ENCODE results near the gene DAB2IP. TPM values are rescaled to one million over a fixed set of nuclear protein-coding genes. Genes with fewer than 3 reads are reported as not detected.

The DAB2IP gene
- total RNA-seq, 1 experiment from 2014 or later, result 13.4 TPM

- no peak for DNase-seq (ENCODE audit: low read depth, low spot score)
- in situ Hi-C loops (cut with HindIII; ENCODE audit: low pct_unique_long_range_greater_than_20kb, low sequenced_read_pairs), result no loop called here
Measured at GRCh38 chr9:121672213-121672612, 20.8 kb downstream of the DAB2IP start.

GRCh38 chr9:121672986-121673385 is 21.6 kb downstream of the DAB2IP start:
- in situ Hi-C loops (cut with HindIII; ENCODE audit: low pct_unique_long_range_greater_than_20kb, low sequenced_read_pairs), result no loop called here
- no peak for DNase-seq (ENCODE audit: low read depth, low spot score)

- no peak for DNase-seq (ENCODE audit: low read depth, low spot score)
- in situ Hi-C loops (cut with HindIII; ENCODE audit: low pct_unique_long_range_greater_than_20kb, low sequenced_read_pairs), result no loop called here
Measured at GRCh38 chr9:121673576-121673975, 22.1 kb downstream of the DAB2IP start.

GRCh38 chr9:121674017-121674416 is 22.6 kb downstream of the DAB2IP start:
- DNase-seq (ENCODE audit: low read depth, low spot score), result no peak
- in situ Hi-C loops (cut with HindIII; ENCODE audit: low pct_unique_long_range_greater_than_20kb, low sequenced_read_pairs), result no loop called here

GRCh38 chr9:121674952-121675351 is 23.5 kb downstream of the DAB2IP start:
- in situ Hi-C loops (cut with HindIII; ENCODE audit: low pct_unique_long_range_greater_than_20kb, low sequenced_read_pairs), result no loop called here
- no peak for DNase-seq (ENCODE audit: low read depth, low spot score)

- in situ Hi-C loops (cut with HindIII; ENCODE audit: low pct_unique_long_range_greater_than_20kb, low sequenced_read_pairs), result no loop called here
Measured at GRCh38 chr9:121675381-121675780, 23.9 kb downstream of the DAB2IP start.

GRCh38 chr9:121675969-121676822 is 24.8 kb downstream of the DAB2IP start:
- DNase-seq (ENCODE audit: low read depth, low spot score), result no peak
- in situ Hi-C loops (cut with HindIII; ENCODE audit: low pct_unique_long_range_greater_than_20kb, low sequenced_read_pairs), result no loop called here

More at GRCh38 chr9:121675381-121675780, 23.9 kb downstream of the DAB2IP start:
- no peak for DNase-seq (ENCODE audit: low read depth, low spot score)

GRCh38 chr9:121676926-121677325 is 25.5 kb downstream of the DAB2IP start:
- in situ Hi-C loops (cut with HindIII; ENCODE audit: low pct_unique_long_range_greater_than_20kb, low sequenced_read_pairs), result no loop called here
- DNase-seq (ENCODE audit: low read depth, low spot score), result no peak

GRCh38 chr9:121678501-121679022 is 27.1 kb downstream of the DAB2IP start:
- in situ Hi-C loops (cut with HindIII; ENCODE audit: low pct_unique_long_range_greater_than_20kb, low sequenced_read_pairs), result no loop called here
- DNase-seq (ENCODE audit: low read depth, low spot score), result no peak

GRCh38 chr9:121679901-121680635 is 28.6 kb downstream of the DAB2IP start:
- no peak for DNase-seq (ENCODE audit: low read depth, low spot score)
- in situ Hi-C loops (cut with HindIII; ENCODE audit: low pct_unique_long_range_greater_than_20kb, low sequenced_read_pairs), result no loop called here

- DNase-seq (ENCODE audit: low read depth, low spot score), result no peak
- in situ Hi-C loops (cut with HindIII; ENCODE audit: low pct_unique_long_range_greater_than_20kb, low sequenced_read_pairs), result no loop called here
Measured at GRCh38 chr9:121681404-121681803, 30.0 kb downstream of the DAB2IP start.

GRCh38 chr9:121682201-121682600 is 30.8 kb downstream of the DAB2IP start:
- in situ Hi-C loops (cut with HindIII; ENCODE audit: low pct_unique_long_range_greater_than_20kb, low sequenced_read_pairs), result no loop called here
- no peak for DNase-seq (ENCODE audit: low read depth, low spot score)

- no peak for DNase-seq (ENCODE audit: low read depth, low spot score)
- in situ Hi-C loops (cut with HindIII; ENCODE audit: low pct_unique_long_range_greater_than_20kb, low sequenced_read_pairs), result no loop called here
Measured at GRCh38 chr9:121682926-121683515, 31.6 kb downstream of the DAB2IP start.

GRCh38 chr9:121683652-121684051 is 32.2 kb downstream of the DAB2IP start:
- DNase-seq (ENCODE audit: low read depth, low spot score), result no peak
- in situ Hi-C loops (cut with HindIII; ENCODE audit: low pct_unique_long_range_greater_than_20kb, low sequenced_read_pairs), result no loop called here

GRCh38 chr9:121684381-121685145 is 33.1 kb downstream of the DAB2IP start:
- peak; percentile 70 for DNase-seq (ENCODE audit: low read depth, low spot score)

GRCh38 chr9:121685146-121685794 is 33.8 kb downstream of the DAB2IP start:
- in situ Hi-C loops (cut with HindIII; ENCODE audit: low pct_unique_long_range_greater_than_20kb, low sequenced_read_pairs), result no loop called here
- DNase-seq (ENCODE audit: low read depth, low spot score), result no peak

More at GRCh38 chr9:121684381-121685145, 33.1 kb downstream of the DAB2IP start:
- in situ Hi-C loops (cut with HindIII; ENCODE audit: low pct_unique_long_range_greater_than_20kb, low sequenced_read_pairs), result no loop called here

- in situ Hi-C loops (cut with HindIII; ENCODE audit: low pct_unique_long_range_greater_than_20kb, low sequenced_read_pairs), result no loop called here
- no peak for DNase-seq (ENCODE audit: low read depth, low spot score)
Measured at GRCh38 chr9:121685795-121686377, 34.5 kb downstream of the DAB2IP start.

Measured in SK-MEL-5 (cell line).